GM18861 (cell line): ENCODE data around the gene SP100.

Experiments
- ATAC-seq: cut with Tn5 transposase; IDR thresholded peaks from one replicate; pipeline ENCODE4 v1.9.1; 2021; ENCODE audit not compliant: unreplicated experiment

The SP100 gene

DNA sequence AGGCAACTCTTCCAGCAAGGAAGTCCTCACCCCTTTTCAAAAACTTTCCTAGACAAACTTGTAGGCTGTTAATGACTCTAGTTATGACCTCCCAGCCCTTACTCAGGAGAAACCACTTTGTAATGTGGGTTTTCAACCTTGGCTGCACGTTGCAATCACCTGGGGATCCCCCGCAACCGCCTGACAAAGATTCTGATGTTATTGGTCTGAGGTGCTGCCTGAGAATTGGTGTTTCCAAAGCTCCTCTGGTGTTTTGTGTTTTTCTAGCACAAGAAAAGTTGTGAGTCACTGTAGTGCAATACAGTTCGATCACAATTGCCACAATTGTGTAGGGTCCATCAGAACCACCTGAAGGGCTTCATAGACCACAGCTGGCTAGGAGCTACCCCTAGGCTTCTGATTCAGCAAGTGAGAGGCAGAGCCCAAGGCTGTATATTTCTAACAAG is 121.6 kb downstream of the SP100 start:
- peak; percentile 52 for ATAC-seq

DNA sequence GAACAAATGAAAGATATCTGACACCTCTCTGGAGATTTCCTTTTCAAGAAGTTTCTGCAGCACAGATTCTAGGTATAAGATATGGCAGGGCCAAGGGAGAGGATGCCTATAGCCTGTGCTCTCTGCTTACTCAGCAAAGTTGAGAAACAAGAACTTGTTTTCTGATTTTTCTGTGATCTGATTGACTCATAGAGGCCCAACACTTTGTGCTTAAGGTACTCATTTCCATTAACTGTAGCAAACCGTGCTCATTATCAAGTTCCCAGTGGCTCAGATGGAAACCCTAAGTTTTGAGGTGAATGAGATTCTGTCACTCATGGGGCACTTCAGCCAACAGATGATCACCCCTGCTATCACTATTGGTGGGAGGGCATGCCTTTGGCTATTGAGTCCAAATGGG is 124.3 kb downstream of the SP100 start:
- no peak for ATAC-seq

DNA sequence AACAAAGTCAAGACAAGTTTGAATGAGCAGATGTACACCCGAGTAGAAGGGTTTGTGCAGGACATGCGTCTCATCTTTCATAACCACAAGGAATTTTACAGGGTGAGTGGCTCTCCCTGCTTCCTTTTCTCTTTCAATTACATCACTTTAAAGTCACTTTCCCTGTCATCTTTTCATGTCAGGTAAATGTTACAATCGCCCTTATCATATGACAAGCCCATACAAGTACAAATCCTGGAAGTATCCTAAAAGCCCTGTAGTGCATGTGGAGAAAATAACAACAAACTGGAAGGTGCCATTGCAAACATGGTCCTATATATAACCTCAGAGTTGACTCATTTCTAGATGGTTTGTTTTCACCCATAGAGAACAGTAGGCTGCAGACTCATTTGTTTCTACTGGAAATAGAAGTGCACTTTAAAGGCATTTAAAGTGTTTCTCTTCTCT is 126.0 kb downstream of the SP100 start:
- peak; percentile 61 for ATAC-seq

DNA sequence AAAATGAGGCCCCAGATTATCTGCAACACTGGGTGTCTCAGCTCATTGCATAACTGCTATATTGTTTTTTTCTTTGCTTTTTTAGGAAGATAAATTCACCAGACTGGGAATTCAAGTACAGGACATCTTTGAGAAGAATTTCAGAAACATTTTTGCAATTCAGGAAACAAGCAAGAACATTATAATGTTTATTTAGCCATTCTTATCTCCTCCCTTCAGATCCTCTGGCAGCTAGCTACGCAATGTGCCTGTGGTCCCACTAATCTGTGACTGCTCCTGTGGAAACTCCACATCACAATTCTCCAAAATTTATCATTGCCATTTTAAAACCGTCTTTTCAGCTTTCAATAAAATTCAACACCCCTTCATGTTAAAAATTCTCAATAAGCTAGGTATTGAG is 126.8 kb downstream of the SP100 start:
- ATAC-seq = no peak

DNA sequence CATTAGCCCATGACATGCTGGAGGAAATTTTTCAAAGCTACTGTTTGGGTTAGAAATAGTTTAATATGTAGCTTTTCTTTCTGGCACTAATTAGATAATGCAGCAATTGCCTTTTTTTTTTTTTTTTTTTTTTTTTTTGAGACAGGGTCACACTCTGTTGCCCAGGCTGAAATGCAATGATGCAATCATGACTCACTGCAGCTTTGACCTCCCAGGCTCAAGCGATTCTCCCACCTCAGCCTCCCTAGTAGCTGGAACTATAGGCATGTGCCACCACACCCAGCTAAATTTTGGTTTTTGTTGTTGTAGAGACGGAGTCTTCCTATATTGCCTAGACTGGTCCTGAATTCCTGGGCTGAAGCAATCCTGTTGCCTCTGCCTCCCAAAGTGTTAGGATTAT is 136.2 kb downstream of the SP100 start:
- no peak for ATAC-seq

DNA sequence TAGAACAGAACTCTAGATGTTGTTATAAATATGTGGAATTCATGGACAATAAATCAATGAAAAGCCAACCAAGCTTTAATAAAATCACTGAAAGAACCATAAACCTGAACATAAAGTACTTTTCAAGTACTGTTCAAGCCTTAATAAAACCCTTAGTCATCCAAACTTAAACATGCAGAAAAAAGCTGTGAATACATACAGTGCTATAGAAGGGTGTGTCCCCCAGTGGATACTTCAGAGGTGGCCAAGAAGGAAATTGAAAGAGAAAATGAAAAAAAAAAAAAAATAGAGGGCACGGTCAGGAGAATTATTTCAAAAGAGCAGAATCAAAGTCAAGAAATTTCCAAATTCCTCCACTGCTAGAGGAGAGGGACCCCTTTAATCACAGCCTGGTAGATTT is 141.1 kb downstream of the SP100 start:
- no peak for ATAC-seq

DNA sequence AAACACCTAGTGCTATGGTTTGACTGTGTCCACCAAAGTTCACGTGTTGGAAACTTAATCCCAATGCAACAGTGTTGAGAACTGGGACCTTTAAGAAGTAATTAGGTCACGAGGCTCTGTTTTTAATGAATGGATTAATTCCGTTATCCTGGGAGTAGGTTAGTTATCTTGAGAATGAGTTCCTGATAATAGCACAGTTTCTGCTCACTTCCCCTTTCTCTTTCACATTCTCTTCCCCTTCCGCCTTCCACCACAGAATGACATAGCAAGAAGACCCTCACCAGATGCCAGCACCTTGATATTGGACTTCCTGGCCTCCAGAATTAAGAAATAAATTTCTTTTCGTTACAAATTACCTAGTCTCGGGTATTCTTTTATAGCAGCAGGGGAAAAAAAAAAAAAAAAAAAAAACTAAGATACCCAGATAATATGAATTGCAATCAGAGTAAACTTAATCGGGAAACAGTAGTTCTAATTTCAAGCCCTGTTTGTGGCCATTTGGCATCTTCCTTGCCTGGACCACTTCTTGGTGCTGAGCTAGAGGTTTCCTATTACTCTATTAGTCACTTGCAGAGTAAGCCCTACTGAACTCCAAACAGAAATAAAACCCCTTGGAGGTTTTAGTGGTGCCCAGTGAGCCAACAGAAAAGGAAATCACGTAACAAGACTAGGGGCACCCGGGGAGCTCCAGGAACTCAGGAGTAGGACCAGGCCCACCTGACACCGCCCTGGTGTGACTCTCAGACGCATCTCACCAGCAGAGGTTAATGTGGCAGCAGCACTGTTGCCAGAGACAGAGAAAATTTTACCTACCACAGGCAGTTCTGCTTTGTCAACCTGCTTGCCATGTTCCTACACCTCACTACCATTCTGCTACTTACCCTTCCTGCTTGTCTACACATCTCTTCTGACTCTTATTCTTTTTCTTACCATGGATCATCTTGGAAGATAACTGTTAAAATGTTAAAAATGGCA is 149.1 kb downstream of the SP100 start:
- no peak for ATAC-seq

DNA sequence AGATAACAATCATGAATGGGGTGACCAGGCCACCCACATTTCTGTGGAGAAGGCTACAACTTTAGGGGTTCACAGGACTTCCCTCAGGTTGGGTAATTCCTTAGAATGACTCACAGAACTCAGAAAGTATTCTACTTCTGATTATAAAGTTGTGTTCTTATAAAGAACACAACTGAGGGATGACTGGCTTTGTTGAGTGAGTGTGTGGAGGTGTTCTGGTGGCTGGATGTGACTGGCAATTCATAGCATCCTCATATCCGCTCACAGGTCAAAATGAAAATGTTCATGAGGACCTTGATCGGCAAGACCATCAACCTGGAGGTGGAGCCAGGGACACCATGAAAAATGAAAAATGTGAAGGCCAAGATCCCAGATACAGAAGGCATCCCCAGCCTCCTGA is 153.3 kb downstream of the SP100 start:
- ATAC-seq = no peak

DNA sequence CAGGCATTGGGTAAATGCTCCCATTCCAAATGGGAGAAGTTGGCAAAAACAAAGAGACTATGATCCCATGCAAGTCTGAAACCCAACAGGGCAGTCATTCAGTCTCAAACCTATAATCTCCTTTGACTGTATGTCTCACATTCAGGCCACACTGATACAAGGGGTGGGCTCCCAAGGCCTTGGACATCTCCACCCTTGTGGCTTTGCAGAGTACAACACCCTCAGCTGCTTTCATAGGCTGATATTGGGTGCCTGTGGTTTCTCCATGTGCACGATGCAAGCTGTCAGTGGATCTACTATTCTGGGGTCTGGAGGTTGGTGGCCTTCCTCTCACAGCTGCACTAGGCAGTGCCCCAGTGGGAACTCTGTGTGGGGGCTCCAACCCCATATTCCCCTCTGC is 155.0 kb downstream of the SP100 start:
- no peak for ATAC-seq

DNA sequence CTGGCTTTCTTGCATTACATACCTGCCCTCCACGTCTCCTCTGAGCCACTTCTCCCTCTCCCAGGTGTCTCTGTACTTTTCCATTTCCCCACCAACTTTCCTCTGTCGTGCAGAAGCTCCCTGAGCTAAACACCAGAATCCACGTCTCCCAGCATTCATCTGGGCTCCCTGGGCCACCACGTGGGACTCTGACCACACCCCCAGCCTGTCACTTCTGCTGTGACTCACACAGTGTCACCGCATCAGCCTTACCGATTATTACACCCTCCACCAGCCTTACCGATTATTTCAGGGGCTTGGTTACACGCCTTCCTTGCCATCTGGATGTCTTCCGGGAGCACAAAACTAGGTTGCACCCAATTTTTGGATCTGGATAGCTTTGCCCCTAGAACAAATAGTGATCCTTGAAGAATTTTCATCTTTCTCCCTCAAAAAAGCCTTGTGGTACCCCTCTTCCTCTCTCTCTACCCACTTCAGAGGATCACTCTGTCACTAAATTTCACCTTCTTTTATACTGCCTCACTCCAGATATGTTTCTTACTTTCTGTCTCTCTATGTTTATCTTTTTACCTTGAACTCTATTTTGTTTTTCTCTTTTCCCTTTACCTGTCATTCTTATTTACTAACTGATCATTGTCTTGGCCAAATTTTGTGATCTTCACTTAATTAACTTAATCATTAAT is 159.8 kb downstream of the SP100 start:
- ATAC-seq = no peak

DNA sequence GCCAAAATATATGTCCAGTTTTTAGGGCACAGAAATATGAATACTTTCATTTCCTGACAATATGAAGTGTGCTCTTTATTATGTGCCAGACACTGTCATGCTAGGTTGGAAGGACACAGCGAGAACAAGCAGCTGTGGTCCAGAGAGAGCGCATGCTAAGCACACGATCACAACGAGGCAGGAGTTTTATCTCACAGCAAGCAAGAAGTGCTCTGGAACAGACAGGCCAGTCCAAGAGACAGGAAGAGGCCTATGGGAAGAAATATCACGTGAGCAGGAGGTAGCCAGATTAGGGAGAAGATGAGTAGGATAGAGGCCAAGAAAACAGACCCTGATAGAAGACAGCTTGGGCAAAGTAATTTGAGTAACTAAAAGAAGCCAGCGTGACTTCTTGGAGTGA is 161.1 kb downstream of the SP100 start:
- ATAC-seq = no peak

DNA sequence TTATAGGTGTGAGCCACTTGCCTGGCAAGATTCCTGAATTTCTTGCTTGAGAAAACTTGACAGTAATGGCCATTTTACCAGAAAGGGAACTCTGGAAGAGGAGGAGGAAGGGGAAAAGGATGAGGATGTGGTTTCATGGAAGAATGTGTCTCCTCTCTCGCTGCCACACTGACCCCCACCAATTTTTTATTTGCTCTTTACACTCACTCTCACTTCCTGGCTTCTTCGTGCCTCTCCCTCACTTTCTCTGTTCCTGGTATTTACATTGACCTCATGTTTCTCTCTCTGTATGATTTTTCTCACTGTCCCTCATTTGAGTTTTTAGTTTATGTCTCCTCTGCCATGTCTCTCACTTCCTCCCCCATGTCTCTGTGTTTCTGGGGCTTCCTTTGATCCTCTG is 162.1 kb downstream of the SP100 start:
- ATAC-seq = no peak

DNA sequence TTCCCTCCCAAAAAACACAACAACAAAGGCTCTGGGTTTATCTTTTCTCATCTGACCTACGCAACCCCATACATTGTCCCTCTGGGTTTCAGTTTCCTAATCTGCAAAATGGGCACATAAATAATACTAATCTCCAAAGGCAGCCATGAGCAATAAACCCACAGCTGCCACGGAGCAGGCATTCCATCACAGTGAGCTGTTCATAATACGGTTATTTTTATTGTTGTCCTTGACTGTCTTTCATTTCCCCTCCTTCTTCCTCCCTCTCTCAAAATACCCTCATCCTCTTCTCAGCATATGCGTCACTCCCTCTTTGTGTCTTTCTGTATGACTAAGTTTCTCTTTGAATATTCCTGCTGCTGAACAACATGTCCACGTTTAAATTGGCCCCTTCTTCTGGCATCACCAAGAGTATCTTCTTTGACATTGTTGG is 166.9 kb downstream of the SP100 start:
- peak; percentile 62 for ATAC-seq

DNA sequence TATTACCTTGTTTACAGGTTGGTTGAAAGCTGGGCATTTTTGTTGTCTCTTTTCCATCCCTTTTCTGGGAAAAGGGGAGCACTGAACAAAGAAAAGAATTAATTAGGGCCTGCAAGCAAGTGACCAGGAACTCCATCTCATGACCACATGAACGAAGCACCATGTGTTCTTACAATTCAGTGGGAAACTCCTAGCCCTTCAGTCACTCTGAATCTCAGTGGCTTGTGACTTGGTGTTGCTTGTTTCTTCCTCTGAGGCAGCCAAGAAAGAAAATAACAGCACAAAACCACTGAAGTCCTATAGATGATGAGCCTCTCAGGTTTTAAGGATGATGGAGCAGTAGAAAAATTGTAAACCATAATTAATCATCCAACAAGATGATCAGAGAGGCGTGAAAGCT is 167.6 kb downstream of the SP100 start:
- no peak for ATAC-seq

DNA sequence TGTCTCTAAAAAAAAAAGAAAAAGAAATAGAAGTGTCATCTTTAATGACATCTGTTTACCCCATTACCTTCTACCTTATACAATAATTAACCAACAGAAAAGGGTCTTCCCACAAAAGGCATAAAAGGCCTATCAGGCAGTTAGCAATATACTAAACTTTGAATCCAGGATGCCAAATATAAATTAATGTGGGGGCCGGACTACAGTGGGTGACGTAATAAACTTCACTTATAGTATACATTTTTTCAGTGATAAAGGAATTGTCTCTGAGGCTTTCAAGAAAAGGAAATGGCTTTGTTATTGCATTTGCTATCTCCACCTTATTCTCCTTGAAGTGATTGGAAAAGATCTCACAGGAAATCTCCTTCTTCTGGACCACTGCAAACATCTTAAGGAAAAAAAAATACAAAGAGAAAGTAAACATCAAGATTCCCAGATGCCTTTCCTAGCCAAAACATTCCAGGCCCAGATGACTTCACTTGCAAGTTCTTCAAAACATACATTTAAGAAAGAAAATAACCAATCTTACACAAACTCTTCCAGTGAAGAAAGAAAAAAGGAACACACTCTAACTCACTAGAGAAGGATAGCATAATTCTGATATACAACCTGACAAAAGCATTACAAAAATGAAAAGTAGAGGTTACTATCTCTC is 170.5 kb downstream of the SP100 start:
- no peak for ATAC-seq

DNA sequence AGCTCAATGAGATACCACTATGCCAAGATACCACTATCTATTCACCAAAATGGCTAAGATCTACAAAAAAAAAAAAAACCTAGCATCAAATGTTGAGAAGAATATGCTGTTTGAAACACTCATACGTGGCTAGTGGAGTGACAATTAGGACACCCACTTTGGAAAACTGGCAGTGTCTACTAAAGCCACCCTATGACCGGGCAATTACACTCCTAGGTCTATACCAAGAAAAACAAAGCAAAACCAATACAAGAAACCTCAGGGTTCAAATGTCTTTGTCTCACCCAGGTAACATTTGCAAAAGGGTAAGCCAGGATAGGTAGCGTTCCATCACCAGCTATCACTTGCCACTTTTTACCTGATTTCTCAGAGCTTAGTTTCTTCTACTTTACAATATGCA is 173.0 kb downstream of the SP100 start:
- ATAC-seq = no peak

DNA sequence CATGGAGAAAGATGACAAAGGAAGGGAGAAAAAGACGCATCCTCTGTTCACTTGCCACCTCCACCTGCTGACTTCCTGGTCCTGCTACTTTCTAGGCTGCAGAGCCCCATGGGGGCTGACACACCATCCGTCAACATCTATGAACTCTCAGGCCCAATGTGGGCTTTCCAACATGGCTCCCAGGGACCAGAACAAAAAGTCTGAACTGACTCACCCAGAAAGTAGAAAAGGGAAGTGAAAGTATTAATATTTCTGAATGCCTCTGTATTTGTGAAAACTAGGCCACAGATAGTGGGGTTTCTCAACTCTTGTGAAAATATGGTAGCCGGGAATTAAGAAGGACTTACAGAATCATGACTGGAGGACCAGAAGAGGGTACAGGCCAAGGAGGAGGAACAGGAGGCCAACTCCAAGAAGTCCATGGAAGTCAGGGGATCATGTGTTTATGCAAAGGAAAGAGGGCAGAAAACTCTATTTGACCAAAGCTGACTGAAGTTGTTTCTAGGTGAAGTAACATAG is 173.6 kb downstream of the SP100 start:
- ATAC-seq = peak; percentile 94

DNA sequence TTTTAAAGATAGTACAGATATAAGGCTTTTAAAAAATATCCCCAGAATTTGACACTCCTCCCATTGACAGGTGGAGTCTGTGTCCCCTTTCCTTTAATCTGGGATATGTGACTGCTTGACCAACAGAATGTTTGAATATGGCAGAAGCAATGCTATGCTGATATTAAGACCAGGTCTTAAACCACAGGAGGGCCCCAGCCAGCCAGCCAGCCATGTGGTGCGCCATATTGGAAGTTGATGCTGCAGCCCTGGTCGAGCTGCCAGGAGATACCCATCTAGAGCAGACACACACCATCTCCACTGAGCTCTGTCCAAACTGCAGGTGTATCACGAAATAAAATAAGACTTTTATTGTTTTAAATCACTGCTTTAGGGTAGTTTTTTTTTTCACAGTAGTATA is 174.3 kb downstream of the SP100 start:
- ATAC-seq = no peak

DNA sequence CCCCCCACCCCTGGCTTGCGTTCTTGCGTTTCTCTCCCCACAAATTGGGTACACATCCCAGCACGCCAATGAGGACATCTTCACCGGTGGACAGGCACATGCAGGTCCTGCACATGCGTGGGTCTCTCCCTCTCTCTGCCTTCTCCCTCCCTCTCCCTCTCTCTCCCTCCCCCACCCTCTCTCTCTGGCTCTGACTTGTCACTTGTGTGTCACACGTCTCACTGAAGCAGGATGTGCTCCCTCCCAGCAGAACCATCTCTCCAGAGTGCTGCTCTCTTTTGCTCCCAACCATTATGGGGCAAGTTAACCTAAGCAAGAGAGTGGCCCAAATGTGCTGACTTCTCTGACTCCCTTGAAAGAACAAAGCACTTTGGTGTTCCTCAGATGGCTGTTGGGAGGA is 175.8 kb downstream of the SP100 start:
- ATAC-seq = no peak

DNA sequence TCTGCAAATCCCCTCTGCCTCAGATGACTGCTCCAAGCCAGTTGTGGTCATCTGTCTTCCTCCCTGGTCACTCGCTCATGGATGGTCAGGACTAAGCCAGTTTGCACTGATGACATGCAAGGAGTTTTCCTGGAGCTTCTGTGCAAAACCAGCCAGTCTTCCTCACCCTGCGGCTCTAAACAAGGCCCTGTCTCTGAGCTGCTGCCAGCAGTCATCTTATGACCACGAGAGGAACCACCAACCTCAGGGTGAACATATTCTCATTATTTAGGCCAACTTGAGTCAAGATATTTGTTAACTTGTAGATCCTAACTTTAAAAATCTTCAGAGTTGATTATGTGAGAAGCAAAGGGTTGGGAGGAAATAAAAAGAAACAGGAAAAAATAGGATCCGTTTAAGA is 176.8 kb downstream of the SP100 start:
- no peak for ATAC-seq
